Natural killer cell (primary cell): Measurements from ENCODE around the gene FGA. TPM values are rescaled to one million over a fixed set of nuclear protein-coding genes. Genes with fewer than 3 reads are reported as not detected.

ENCODE experiments used
- ATAC-seq, 3 donors: fragments of 150-1000 bp in 2 of 3; fragments of 200-7000 bp in 1 of 3; cut with Tn5 transposase; 1 replicate in 1 of 3; 2 replicates in 2 of 3; pipeline ENCODE4 v1.10.0; 2021; ENCODE audit warnings: mild to moderate bottlenecking in 2 of 3, moderate library complexity in 2 of 3
- DNase-seq, 2 donors: peaks; one replicate each; pipeline versions ENCODE4 v3.0.0 to v3.0.0-alpha.2; 2013 to 2021; ENCODE audit warnings: mixed read lengths in 1 of 2
- H3K27ac ChIP-seq: one replicate; pipeline ENCODE4 v1.5.1; 2013; ENCODE audit warnings: mild to moderate bottlenecking, low read length
- H3K27me3 ChIP-seq: one replicate; pipeline ENCODE4 v1.6.1; 2013; ENCODE audit warnings: low read length; ENCODE audit not compliant: control insufficient read depth, insufficient read depth
- H3K36me3 ChIP-seq: one replicate; pipeline ENCODE4 v1.6.1; 2013; ENCODE audit warnings: low read length; ENCODE audit not compliant: control insufficient read depth, insufficient read depth
- H3K4me1 ChIP-seq: one replicate; pipeline ENCODE4 v1.6.1; 2013; ENCODE audit warnings: low read length; ENCODE audit not compliant: control insufficient read depth, insufficient read depth
- H3K4me3 ChIP-seq: one replicate; pipeline ENCODE4 v1.5.1; 2013; ENCODE audit warnings: low read length
- H3K9me3 ChIP-seq: one replicate; pipeline ENCODE4 v1.6.1; 2013; ENCODE audit warnings: low read length; ENCODE audit not compliant: control insufficient read depth, insufficient read depth
- H3K27ac Mint-ChIP-seq, 2 donors: one replicate each; pipeline ENCODE4 v1.8.0; 2022; ENCODE audit warnings: mild to moderate bottlenecking in 2 of 2, mixed read lengths in 2 of 2, moderate library complexity in 1 of 2
- H3K27me3 Mint-ChIP-seq, 2 donors: one replicate each; pipeline ENCODE4 v1.8.0; 2022; ENCODE audit warnings: low read depth in 2 of 2, mixed read lengths in 2 of 2
- H3K36me3 Mint-ChIP-seq: one replicate; pipeline ENCODE4 v1.8.0; 2022; ENCODE audit warnings: mixed read lengths
- H3K4me1 Mint-ChIP-seq, 2 donors: one replicate each; pipeline ENCODE4 v1.8.0; 2022; ENCODE audit warnings: mixed read lengths in 2 of 2
- H3K4me3 Mint-ChIP-seq: one replicate; pipeline ENCODE4 v1.8.0; 2022; ENCODE audit warnings: mild to moderate bottlenecking, moderate library complexity, mixed read lengths
- H3K9me3 Mint-ChIP-seq, 2 donors: one replicate each; pipeline ENCODE4 v1.8.0; 2022; ENCODE audit warnings: mixed read lengths in 2 of 2
- CTCF ChIP-seq: fragments of 200-600 bp; IDR thresholded peaks from one replicate; pipeline ENCODE4 v1.8.0; 2022; ENCODE audit warnings: antibody characterized with exemption
- WGBS: methylation state at CpG from one replicate; pipeline ENCODE4 v1.1.7; 2013; ENCODE audit warnings: missing lambda C conversion rate; ENCODE audit not compliant: insufficient coverage; 5-methylcytosine and 5-hydroxymethylcytosine counted together
- intact Hi-C: fragments of 100-400 bp; cut with micrococcal nuclease; formaldehyde crosslinking; loops from one replicate; pipeline ENCODE4 v1.14.2; 2022
- total RNA-seq, 4 donors: library from RNA; stranded (reverse); fragments of 120-200 nt in 1 of 4; gene quantifications; one replicate each; pipeline versions ENCODE4 v1.2.3 to v1.2.4, GENCODE V29; 2013 to 2022

Gene FGA
- total RNA-seq, 3 donors from 2014 or later (not counting 1 experiment from before 2014, with no cell fraction given) = not detected

GRCh38 chr4:154584259-154584658 is 6.3 kb downstream of the FGA start:
- no peak overlapping the region for H3K27ac ChIP-seq
- Mint-ChIP-seq H3K27me3 (peaks cover 3 to 6% of the 10 kb centered on the region in 2 donors), H3K9me3 (no peaks in the 10 kb centered on the region), H3K36me3 (no peaks in the 10 kb centered on the region), H3K4me1 (no peaks in the 10 kb centered on the region), H3K4me3 (no peak overlapping the region), H3K27ac (no peak overlapping the region)
- no peaks in the 10 kb centered on the region for H3K27me3 ChIP-seq
- TF ChIP-seq CTCF = no peak
- H3K4me1 ChIP-seq = no peaks in the 10 kb centered on the region
- no peaks in the 10 kb centered on the region for H3K9me3 ChIP-seq
- ATAC-seq = no peak
- 85% methylated on average over 4 of the region's 5 CpGs for WGBS
- DNase-seq = no peak
- intact Hi-C loops = no loop called here
- H3K4me3 ChIP-seq = no peak overlapping the region
- H3K36me3 ChIP-seq = no peaks in the 10 kb centered on the region

GRCh38 chr4:154583677-154584076 is 6.9 kb downstream of the FGA start:
- H3K27me3 ChIP-seq = no peaks in the 10 kb centered on the region
- Mint-ChIP-seq H3K4me3 (no peak overlapping the region), H3K9me3 (no peaks in the 10 kb centered on the region), H3K27ac (no peak overlapping the region), H3K36me3 (no peaks in the 10 kb centered on the region), H3K4me1 (no peaks in the 10 kb centered on the region), H3K27me3 (peaks cover 0 to 6% of the 10 kb centered on the region in 2 donors)
- H3K9me3 ChIP-seq = no peaks in the 10 kb centered on the region
- H3K27ac ChIP-seq = no peak overlapping the region
- H3K36me3 ChIP-seq = no peaks in the 10 kb centered on the region
- intact Hi-C loops = no loop called here
- no peak for ATAC-seq
- H3K4me3 ChIP-seq = no peak overlapping the region
- H3K4me1 ChIP-seq = no peaks in the 10 kb centered on the region
- no peak for TF ChIP-seq CTCF
- no peak for DNase-seq

GRCh38 chr4:154583230-154583629 is 7.3 kb downstream of the FGA start:
- H3K27ac Mint-ChIP-seq = no peak overlapping the region
- no peaks in the 10 kb centered on the region for H3K4me1 Mint-ChIP-seq
- intact Hi-C loops = no loop called here
- Histone ChIP-seq H3K27me3 (no peaks in the 10 kb centered on the region), H3K36me3 (no peaks in the 10 kb centered on the region), H3K27ac (no peak overlapping the region), H3K4me1 (no peaks in the 10 kb centered on the region), H3K9me3 (no peaks in the 10 kb centered on the region), H3K4me3 (no peak overlapping the region)
- no peaks in the 10 kb centered on the region for H3K36me3 Mint-ChIP-seq
- no peak for ATAC-seq
- TF ChIP-seq CTCF = no peak
- H3K27me3 Mint-ChIP-seq = peaks cover 0 to 6% of the 10 kb centered on the region in 2 donors
- H3K4me3 Mint-ChIP-seq = no peak overlapping the region
- no peaks in the 10 kb centered on the region for H3K9me3 Mint-ChIP-seq
- no peak for DNase-seq
- no CpG with 5 or more reads among the region's 3 CpGs for WGBS

GRCh38 chr4:154582723-154583122 is 7.8 kb downstream of the FGA start:
- Mint-ChIP-seq H3K27ac (no peak overlapping the region), H3K27me3 (peaks cover 3 to 6% of the 10 kb centered on the region in 2 donors), H3K36me3 (no peaks in the 10 kb centered on the region), H3K9me3 (no peaks in the 10 kb centered on the region), H3K4me3 (no peak overlapping the region), H3K4me1 (no peaks in the 10 kb centered on the region)
- no peak for DNase-seq
- H3K36me3 ChIP-seq = no peaks in the 10 kb centered on the region
- no peak for TF ChIP-seq CTCF
- no peak overlapping the region for H3K27ac ChIP-seq
- whole genome bisulfite sequencing = 71% methylated on average over 1 of the region's 2 CpGs
- intact Hi-C loops = no loop called here
- no peaks in the 10 kb centered on the region for H3K9me3 ChIP-seq
- no peaks in the 10 kb centered on the region for H3K27me3 ChIP-seq
- H3K4me3 ChIP-seq = no peak overlapping the region
- no peaks in the 10 kb centered on the region for H3K4me1 ChIP-seq
- ATAC-seq = no peak
